Measurements from ENCODE around the gene ARHGAP15.
A peak's percentile ranks its signal among the peaks of the same experiment; 100 is the strongest.

ARHGAP15 gene

GRCh38 chr2:143110758-143111428 lies 18.3 kb upstream of the ARHGAP15 start:
- FAIRE-seq = peak; percentile 86
- TF ChIP-seq, protein P1, sequence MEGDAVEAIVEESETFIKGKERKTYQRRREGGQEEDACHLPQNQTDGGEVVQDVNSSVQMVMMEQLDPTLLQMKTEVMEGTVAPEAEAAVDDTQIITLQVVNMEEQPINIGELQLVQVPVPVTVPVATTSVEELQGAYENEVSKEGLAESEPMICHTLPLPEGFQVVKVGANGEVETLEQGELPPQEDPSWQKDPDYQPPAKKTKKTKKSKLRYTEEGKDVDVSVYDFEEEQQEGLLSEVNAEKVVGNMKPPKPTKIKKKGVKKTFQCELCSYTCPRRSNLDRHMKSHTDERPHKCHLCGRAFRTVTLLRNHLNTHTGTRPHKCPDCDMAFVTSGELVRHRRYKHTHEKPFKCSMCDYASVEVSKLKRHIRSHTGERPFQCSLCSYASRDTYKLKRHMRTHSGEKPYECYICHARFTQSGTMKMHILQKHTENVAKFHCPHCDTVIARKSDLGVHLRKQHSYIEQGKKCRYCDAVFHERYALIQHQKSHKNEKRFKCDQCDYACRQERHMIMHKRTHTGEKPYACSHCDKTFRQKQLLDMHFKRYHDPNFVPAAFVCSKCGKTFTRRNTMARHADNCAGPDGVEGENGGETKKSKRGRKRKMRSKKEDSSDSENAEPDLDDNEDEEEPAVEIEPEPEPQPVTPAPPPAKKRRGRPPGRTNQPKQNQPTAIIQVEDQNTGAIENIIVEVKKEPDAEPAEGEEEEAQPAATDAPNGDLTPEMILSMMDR (IDR thresholded peaks at IDR 0.05; ENCODE audit: insufficient read depth, missing control alignments) = peak; percentile 79
- DNase-seq (ENCODE audit: insufficient read length, low spot score) = no peak

- FAIRE-seq (no peak), DNase-seq (ENCODE audit: insufficient read length, low spot score) (no peak)
- TF ChIP-seq, protein P1 (IDR thresholded peaks at IDR 0.05; ENCODE audit: insufficient read depth, missing control alignments) = no peak
Measured at GRCh38 chr2:143117225-143117624, 12.0 kb upstream of the ARHGAP15 start.

- TF ChIP-seq, protein P1 (IDR thresholded peaks at IDR 0.05; ENCODE audit: insufficient read depth, missing control alignments) = no peak
- DNase-seq (ENCODE audit: insufficient read length, low spot score) = no peak
- no peak for FAIRE-seq
Measured at GRCh38 chr2:143121079-143121478, 8.1 kb upstream of the ARHGAP15 start.

- DNase-seq (ENCODE audit: insufficient read length, low spot score) (no peak), FAIRE-seq (no peak)
- TF ChIP-seq, protein P1 (IDR thresholded peaks at IDR 0.05; ENCODE audit: insufficient read depth, missing control alignments) = no peak
Measured at GRCh38 chr2:143121957-143122356, 7.3 kb upstream of the ARHGAP15 start.

GRCh38 chr2:143123911-143124310 lies 5.3 kb upstream of the ARHGAP15 start:
- FAIRE-seq (no peak), DNase-seq (ENCODE audit: insufficient read length, low spot score) (no peak)
- TF ChIP-seq, protein P1 (IDR thresholded peaks at IDR 0.05; ENCODE audit: insufficient read depth, missing control alignments) = no peak

DNA sequence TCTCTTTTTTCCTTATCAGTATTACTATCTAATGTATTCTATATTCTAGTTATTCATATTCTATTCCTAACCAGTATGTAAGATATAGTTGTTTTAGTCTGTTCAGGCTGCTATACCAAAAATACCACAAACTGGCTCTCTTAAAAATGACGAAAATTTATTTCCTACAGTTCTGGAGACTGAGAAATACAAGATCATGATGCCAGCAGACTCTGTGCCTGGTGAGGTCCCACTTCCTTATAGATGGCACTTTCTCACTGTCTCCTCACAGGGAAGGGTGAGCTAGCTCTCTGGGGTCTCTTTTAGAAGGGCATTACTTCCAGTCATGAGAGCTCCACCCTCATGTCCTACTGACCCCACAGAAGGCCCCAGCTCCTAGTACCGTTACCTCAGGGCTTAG lies 4.8 kb upstream of the ARHGAP15 start:
- DNase-seq (ENCODE audit: insufficient read length, low spot score) = no peak
- no peak for FAIRE-seq
- TF ChIP-seq, protein P1 (IDR thresholded peaks at IDR 0.05; ENCODE audit: insufficient read depth, missing control alignments) = no peak

DNA sequence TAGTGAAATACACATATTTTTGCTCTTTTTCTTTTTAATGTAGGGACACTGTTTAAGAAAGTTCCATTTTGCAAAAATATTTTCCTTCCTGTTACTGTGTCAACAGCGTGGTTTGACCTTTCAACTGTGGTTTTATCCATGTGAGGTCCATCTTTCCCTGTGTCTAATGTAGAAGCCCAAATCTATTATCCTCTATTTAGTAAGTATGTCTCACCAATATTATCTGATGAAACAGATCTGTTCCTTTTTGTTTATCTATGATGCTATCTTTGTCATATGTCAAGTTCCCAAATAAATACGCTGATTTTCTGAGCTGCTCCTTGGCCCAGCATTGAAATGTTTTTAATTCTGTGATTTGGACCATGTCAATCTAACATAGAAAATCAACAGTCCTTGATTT lies 3.5 kb upstream of the ARHGAP15 start:
- FAIRE-seq (no peak), DNase-seq (ENCODE audit: insufficient read length, low spot score) (no peak)
- TF ChIP-seq, protein P1 (IDR thresholded peaks at IDR 0.05; ENCODE audit: insufficient read depth, missing control alignments) = no peak
